Measurements from ENCODE around the gene FLAD1.

GRCh38 chr1:154962795-154963330 lies 20.3 kb upstream of the FLAD1 start:
- TF ChIP-seq CTCF (IDR thresholded peaks at IDR 0.05) (no peak), POLR2A (IDR thresholded peaks at IDR 0.05) (no peak)

Measured in heart left ventricle (tissue), 13 donors.